Adrenal gland (tissue), 5 donors: Measurements from ENCODE around the gene NRXN2.

Experiments
- POLR2A ChIP-seq, 2 donors: fragments of 450-650 bp; IDR thresholded peaks; one replicate each; pipeline ENCODE4 v1.6.1; 2017; ENCODE audit warnings: antibody characterized with exemption in 2 of 2, mild to moderate bottlenecking in 2 of 2, moderate library complexity in 1 of 2
- TF ChIP-seq, protein P1 (sequence below), 6 experiments: fragments of 450-650 bp in 4 of 6; fragments of 200-600 bp in 2 of 6; sonication (generic) in 1 of 6; IDR thresholded peaks; 1 replicate in 5 of 6; 2 replicates in 1 of 6; pipeline versions ENCODE4 v1.5.1 to v1.8.0; 2016 to 2021; ENCODE audit warnings: antibody characterized with exemption in 6 of 6, mild to moderate bottlenecking in 2 of 6, moderate library complexity in 1 of 6
- donor health status: DM: no; HTN: no; CAD: no.

DNA sequence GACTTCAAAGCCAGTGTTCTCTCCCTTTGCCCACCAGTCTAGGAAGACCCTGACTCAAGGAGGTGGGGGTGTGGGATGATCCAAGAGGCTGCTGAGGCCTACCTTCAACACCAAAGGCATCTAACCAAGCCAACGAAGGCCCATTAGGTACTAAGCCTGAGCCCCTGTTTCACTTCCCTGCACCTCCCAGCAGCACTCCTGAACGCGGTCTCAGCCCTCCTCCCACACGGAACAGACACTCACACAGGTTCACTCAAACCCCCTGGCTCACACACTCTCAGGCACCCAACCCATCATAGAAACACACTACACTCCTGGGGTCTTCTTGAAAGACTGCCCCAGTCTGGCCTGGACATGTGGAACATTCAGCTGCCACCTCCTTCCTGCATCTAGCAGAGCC lies 91.3 kb downstream of the NRXN2 start:
- TF ChIP-seq, protein P1, sequence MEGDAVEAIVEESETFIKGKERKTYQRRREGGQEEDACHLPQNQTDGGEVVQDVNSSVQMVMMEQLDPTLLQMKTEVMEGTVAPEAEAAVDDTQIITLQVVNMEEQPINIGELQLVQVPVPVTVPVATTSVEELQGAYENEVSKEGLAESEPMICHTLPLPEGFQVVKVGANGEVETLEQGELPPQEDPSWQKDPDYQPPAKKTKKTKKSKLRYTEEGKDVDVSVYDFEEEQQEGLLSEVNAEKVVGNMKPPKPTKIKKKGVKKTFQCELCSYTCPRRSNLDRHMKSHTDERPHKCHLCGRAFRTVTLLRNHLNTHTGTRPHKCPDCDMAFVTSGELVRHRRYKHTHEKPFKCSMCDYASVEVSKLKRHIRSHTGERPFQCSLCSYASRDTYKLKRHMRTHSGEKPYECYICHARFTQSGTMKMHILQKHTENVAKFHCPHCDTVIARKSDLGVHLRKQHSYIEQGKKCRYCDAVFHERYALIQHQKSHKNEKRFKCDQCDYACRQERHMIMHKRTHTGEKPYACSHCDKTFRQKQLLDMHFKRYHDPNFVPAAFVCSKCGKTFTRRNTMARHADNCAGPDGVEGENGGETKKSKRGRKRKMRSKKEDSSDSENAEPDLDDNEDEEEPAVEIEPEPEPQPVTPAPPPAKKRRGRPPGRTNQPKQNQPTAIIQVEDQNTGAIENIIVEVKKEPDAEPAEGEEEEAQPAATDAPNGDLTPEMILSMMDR (IDR thresholded peaks at IDR 0.05): no peak
- no peak for TF ChIP-seq POLR2A (IDR thresholded peaks at IDR 0.05)
